Endothelial cell of umbilical vein (primary cell): ENCODE measurements around the gene EPS8. TPM values are rescaled to one million over a fixed set of nuclear protein-coding genes. Genes with fewer than 3 reads are reported as not detected.

Experiments
- BruUV-seq: library from RNA; stranded (reverse); fragments of 400-500 nt; replicated peaks from 2 replicates; lab custom pipeline; 2021; lab: Mats Ljungman, UMichigan
- CTCF ChIA-PET: fragments of 300-600, 350-600 bp; sonication (Branson Sonifier 250); formaldehyde crosslinking; loops from one replicate; lab custom pipeline; 2021; ENCODE audit warnings: antibody characterized with exemption, inconsistent platforms; lab: Charles Lee
- POLR2A ChIA-PET: fragments of 300-600, 350-600 bp; sonication (Branson Sonifier 250); formaldehyde crosslinking; loops from one replicate; lab custom pipeline; 2021; ENCODE audit warnings: antibody characterized with exemption, inconsistent platforms; lab: Charles Lee
- DNase-seq: peaks from one replicate; pipeline ENCODE4 v3.0.0-alpha.2; 2011; ENCODE audit warnings: low read depth, low spot score
- FAIRE-seq: peaks from 2 replicates; lab custom pipeline; 2011; peaks lifted over from hg19 to GRCh38; lab: Jason Lieb, UNC
- H2AFZ ChIP-seq: 2 replicates; pipeline ENCODE4 v1.6.0; 2012; ENCODE audit warnings: low read depth, low read length, control low read depth, inconsistent platforms
- H3K27ac ChIP-seq: 2 replicates; pipeline ENCODE4 v1.5.1; 2011; ENCODE audit warnings: low read depth, mild to moderate bottlenecking, control low read depth, low read length, moderate library complexity; ENCODE audit not compliant: insufficient read depth
- H3K27me3 ChIP-seq, 2 experiments: 2 replicates each; pipeline versions ENCODE4 v1.6.0 to v1.6.1; 2011; ENCODE audit warnings: low read length in 2 of 2, mixed read lengths in 1 of 2; ENCODE audit not compliant: control insufficient read depth in 2 of 2, insufficient read depth in 2 of 2
- H3K36me3 ChIP-seq, 2 experiments: 2 replicates in 1 of 2; 3 replicates in 1 of 2; pipeline ENCODE4 v1.5.1; 2011; ENCODE audit warnings: low read length in 2 of 2, mild to moderate bottlenecking in 1 of 2, moderate library complexity in 1 of 2; ENCODE audit not compliant: control insufficient read depth in 2 of 2, insufficient read depth in 2 of 2; ENCODE audit errors: extremely low read depth in 1 of 2
- H3K4me1 ChIP-seq: 3 replicates; pipeline ENCODE4 v1.5.1; 2011; ENCODE audit warnings: mild to moderate bottlenecking, low read length; ENCODE audit not compliant: control insufficient read depth, insufficient read depth; ENCODE audit errors: extremely low read depth
- H3K4me2 ChIP-seq: 2 replicates; pipeline ENCODE4 v1.6.1; 2011; ENCODE audit warnings: low read length, control low read depth, mixed read lengths; ENCODE audit not compliant: insufficient read depth
- H3K4me3 ChIP-seq, 3 experiments: fragments of 200-600 bp in 1 of 3; sonication (generic), shearing (Covaris generic) in 1 of 3; replicated peaks in 1 of 3; 2 replicates each; pipeline ENCODE4 v1.5.1; 2011 to 2016; ENCODE audit warnings: control low read depth in 3 of 3, low read length in 3 of 3, mild to moderate bottlenecking in 2 of 3, inconsistent platforms in 1 of 3, low read depth in 1 of 3, moderate library complexity in 1 of 3; ENCODE audit not compliant: insufficient read depth in 1 of 3
- H3K79me2 ChIP-seq: 2 replicates; pipeline ENCODE4 v1.6.0; 2012; ENCODE audit warnings: low read length, inconsistent platforms; ENCODE audit not compliant: control insufficient read depth, insufficient read depth
- H3K9ac ChIP-seq: replicated peaks from 2 replicates; pipeline ENCODE3; 2011; ENCODE audit warnings: low read length, control low read depth; ENCODE audit not compliant: insufficient read depth; ENCODE audit errors: extremely low read depth
- H3K9me1 ChIP-seq: replicated peaks from 3 replicates; pipeline ENCODE4 v1.6.0; 2011; ENCODE audit warnings: mild to moderate bottlenecking, low read length; ENCODE audit not compliant: control insufficient read depth, insufficient read depth; ENCODE audit errors: extremely low read depth
- H3K9me3 ChIP-seq: replicated peaks from 2 replicates; pipeline ENCODE4 v1.5.1; 2012; ENCODE audit warnings: low read length, inconsistent platforms; ENCODE audit not compliant: control insufficient read depth, insufficient read depth
- H4K20me1 ChIP-seq: replicated peaks from 2 replicates; pipeline ENCODE3; 2011; ENCODE audit warnings: mild to moderate bottlenecking, low read length; ENCODE audit not compliant: control insufficient read depth, insufficient read depth; ENCODE audit errors: extremely low read depth
- EZH2 ChIP-seq: IDR thresholded peaks from 2 replicates; pipeline ENCODE4 v1.6.1; 2012; ENCODE audit warnings: borderline replicate concordance, low read depth, mild to moderate bottlenecking, moderate library complexity, low read length, inconsistent platforms; ENCODE audit not compliant: severe bottlenecking
- FOS ChIP-seq: IDR thresholded peaks from 2 replicates; pipeline ENCODE4 v1.6.1; 2011; ENCODE audit warnings: mild to moderate bottlenecking, low read length, moderate library complexity, borderline replicate concordance; ENCODE audit not compliant: insufficient read depth
- GATA2 ChIP-seq: IDR thresholded peaks from 2 replicates; pipeline ENCODE4 v1.7.0; 2011; ENCODE audit warnings: low read depth, mild to moderate bottlenecking, moderate library complexity, mixed read lengths, low read length; ENCODE audit not compliant: insufficient read length, insufficient read depth
- JUN ChIP-seq: IDR thresholded peaks from 2 replicates; pipeline ENCODE4 v1.6.1; 2011; ENCODE audit warnings: borderline replicate concordance, low read depth; ENCODE audit not compliant: insufficient read length, insufficient read depth
- MYC ChIP-seq: IDR thresholded peaks from one replicate; pipeline ENCODE4 v1.6.1; 2011; ENCODE audit warnings: mild to moderate bottlenecking, low read depth, low read length
- POLR2A ChIP-seq: IDR thresholded peaks from 2 replicates; pipeline ENCODE4 v1.6.1; 2012; ENCODE audit warnings: low read depth, mild to moderate bottlenecking, control low read depth, low read length
- POLR2AphosphoS5 ChIP-seq: IDR thresholded peaks from 2 replicates; pipeline ENCODE4 v1.6.1; 2012; ENCODE audit warnings: low read depth, mild to moderate bottlenecking, control low read depth, low read length, moderate library complexity; ENCODE audit not compliant: insufficient read depth
- dilution Hi-C: fragments of 300-500 bp; cut with MboI; formaldehyde crosslinking; loops from one replicate; pipeline ENCODE4 v1.15.0; 2019; ENCODE audit warnings: low sequenced_read_pairs; ENCODE audit not compliant: extremely low pct_ligation_motif_present
- intact Hi-C: fragments of 100-400 bp; cut with micrococcal nuclease; formaldehyde crosslinking; loops from one replicate; pipeline ENCODE4 v1.10.0; 2022
- polyA plus RNA-seq, 4 experiments: library from polyadenylated mRNA; depleted of rRNA in 3 of 4; stranded (reverse) in 3 of 4; unstranded in 1 of 4; fragments of >200 nt; gene quantifications; 2 replicates each; pipeline versions ENCODE4 v1.2.1 to v1.2.3, GENCODE V29; 2011 to 2012; ENCODE audit warnings: missing spikeins in 1 of 4
- total RNA-seq: library from RNA; stranded (reverse); gene quantifications from 2 replicates; pipeline ENCODE4 v1.2.3, GENCODE V29; 2021
- TF ChIP-seq, protein P1 (sequence below): IDR thresholded peaks from 2 replicates; pipeline ENCODE4 v1.6.1; 2011; ENCODE audit not compliant: insufficient read depth, insufficient read length
- TF ChIP-seq, protein P2 (sequence below), 2 donors: IDR thresholded peaks; 1 replicate in 1 of 2; 2 replicates in 1 of 2; pipeline ENCODE4 v1.5.1; 2011; ENCODE audit warnings: low read length in 2 of 2, mild to moderate bottlenecking in 2 of 2, moderate library complexity in 2 of 2, control low read depth in 1 of 2, inconsistent platforms in 1 of 2, low read depth in 1 of 2; ENCODE audit not compliant: insufficient read depth in 1 of 2; ENCODE audit errors: extremely low read depth in 1 of 2

The EPS8 gene
- total and polyA plus RNA-seq, 2 donors (not counting 3 experiments of a cell fraction or from before 2014, with no cell fraction given): 8.4 to 11.9 TPM

DNA sequence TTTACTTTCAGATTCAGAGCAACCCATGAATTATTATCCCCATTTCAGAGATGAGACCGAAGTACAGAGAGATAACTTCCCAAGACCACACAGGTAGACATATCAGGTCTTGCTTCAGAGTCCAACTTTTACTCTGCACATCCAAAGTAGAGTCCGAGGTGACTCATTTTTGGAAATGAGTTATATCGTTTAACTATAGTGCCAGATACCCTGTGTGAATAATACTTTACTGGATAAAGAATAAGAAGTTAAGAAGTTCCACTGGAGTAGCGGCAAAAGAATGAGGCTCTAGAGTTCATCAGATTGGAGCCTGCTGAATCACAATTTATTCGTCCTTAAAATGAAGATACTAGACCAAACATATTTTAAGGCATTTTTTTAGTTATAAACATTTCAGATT is 124.7 kb downstream of the EPS8 start:
- H3K27ac ChIP-seq: no peak overlapping the region
- CTCF ChIA-PET: no interaction called here
- H3K9me1 ChIP-seq: no peaks in the 10 kb centered on the region
- H3K4me3 ChIP-seq: no peak overlapping the region
- H3K79me2 ChIP-seq: no peaks in the 10 kb centered on the region
- no peaks in the 10 kb centered on the region for H3K9me3 ChIP-seq
- no peak for FAIRE-seq
- H3K4me2 ChIP-seq: no peak overlapping the region
- no peak for DNase-seq
- no peak overlapping the region for H2AFZ ChIP-seq
- no peak for TF ChIP-seq GATA2
- TF ChIP-seq POLR2A: no peak
- TF ChIP-seq POLR2AphosphoS5: no peak
- TF ChIP-seq FOS: no peak
- TF ChIP-seq, protein P1, sequence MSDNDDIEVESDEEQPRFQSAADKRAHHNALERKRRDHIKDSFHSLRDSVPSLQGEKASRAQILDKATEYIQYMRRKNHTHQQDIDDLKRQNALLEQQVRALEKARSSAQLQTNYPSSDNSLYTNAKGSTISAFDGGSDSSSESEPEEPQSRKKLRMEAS: no peak
- TF ChIP-seq JUN: no peak
- TF ChIP-seq MYC: no peak
- TF ChIP-seq, protein P2, sequence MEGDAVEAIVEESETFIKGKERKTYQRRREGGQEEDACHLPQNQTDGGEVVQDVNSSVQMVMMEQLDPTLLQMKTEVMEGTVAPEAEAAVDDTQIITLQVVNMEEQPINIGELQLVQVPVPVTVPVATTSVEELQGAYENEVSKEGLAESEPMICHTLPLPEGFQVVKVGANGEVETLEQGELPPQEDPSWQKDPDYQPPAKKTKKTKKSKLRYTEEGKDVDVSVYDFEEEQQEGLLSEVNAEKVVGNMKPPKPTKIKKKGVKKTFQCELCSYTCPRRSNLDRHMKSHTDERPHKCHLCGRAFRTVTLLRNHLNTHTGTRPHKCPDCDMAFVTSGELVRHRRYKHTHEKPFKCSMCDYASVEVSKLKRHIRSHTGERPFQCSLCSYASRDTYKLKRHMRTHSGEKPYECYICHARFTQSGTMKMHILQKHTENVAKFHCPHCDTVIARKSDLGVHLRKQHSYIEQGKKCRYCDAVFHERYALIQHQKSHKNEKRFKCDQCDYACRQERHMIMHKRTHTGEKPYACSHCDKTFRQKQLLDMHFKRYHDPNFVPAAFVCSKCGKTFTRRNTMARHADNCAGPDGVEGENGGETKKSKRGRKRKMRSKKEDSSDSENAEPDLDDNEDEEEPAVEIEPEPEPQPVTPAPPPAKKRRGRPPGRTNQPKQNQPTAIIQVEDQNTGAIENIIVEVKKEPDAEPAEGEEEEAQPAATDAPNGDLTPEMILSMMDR (IDR thresholded peaks at IDR 0.05; ENCODE audit: extremely low read depth in 1 of 2, insufficient read depth in 1 of 2, low read depth in 1 of 2, low read length in 2 of 2): no peak
- no peak for TF ChIP-seq EZH2
- H4K20me1 ChIP-seq: no peaks in the 10 kb centered on the region
- H3K4me1 ChIP-seq: peaks cover 16% of the 10 kb centered on the region
- BruUV-seq: no TSS peak
- no peaks in the 10 kb centered on the region for H3K27me3 ChIP-seq
- no peak overlapping the region for H3K9ac ChIP-seq
- dilution Hi-C loops: no loop called here
- H3K36me3 ChIP-seq: no peaks in the 10 kb centered on the region
- POLR2A ChIA-PET: no interaction called here
- intact Hi-C loops: loop anchor here (5.0 kb wide), 1 partner anchor 33 kb away; no protein-coding TSS in a partner anchor
